ENCODE results near the gene SLC10A7. TPM values are rescaled to one million over a fixed set of nuclear protein-coding genes. Genes with fewer than 3 reads are reported as not detected.

SLC10A7 gene
- total and polyA plus RNA-seq, 10 donors = 1.8 to 33.2 (median 18.4) TPM

GRCh38 chr4:146482788-146483187 is 39.0 kb downstream of the SLC10A7 start:
- 91 to 100% (median 93%) methylated on average over 1 of the region's 1 CpG for WGBS, 5 donors
- Histone ChIP-seq H3K4me3 (no peak overlapping the region), H3K27me3 (replicated peaks in 1 of 7) (no peaks in the 10 kb centered on the region), H3K36me3 (peaks cover 0 to 35% (median 3%) of the 10 kb centered on the region in 6 donors), H3K9me3 (peaks cover 4 to 43% (median 33%) of the 10 kb centered on the region in 8 donors), H3K4me1 (no peaks in the 10 kb centered on the region), H3K27ac (no peak overlapping the region)
- intact Hi-C loops (cut with DNase I; ENCODE audit: low total_unique reads) = no loop called here
- TF ChIP-seq POLR2AphosphoS5 (IDR thresholded peaks at IDR 0.05) = no peak
- TF ChIP-seq POLR2A (IDR thresholded peaks at IDR 0.05) = no peak
- no peak for TF ChIP-seq CTCF (IDR thresholded peaks at IDR 0.05 in 8 of 11, conservative IDR thresholded peaks at IDR 0.05 in 3 of 11)
- no peak for DNase-seq

- H3K4me1 ChIP-seq = no peaks in the 10 kb centered on the region
- DNase-seq = no peak
- no peak for TF ChIP-seq POLR2A (IDR thresholded peaks at IDR 0.05)
- TF ChIP-seq CTCF (IDR thresholded peaks at IDR 0.05 in 8 of 11, conservative IDR thresholded peaks at IDR 0.05 in 3 of 11) = no peak
- no peak for TF ChIP-seq POLR2AphosphoS5 (IDR thresholded peaks at IDR 0.05)
- 93 to 100% (median 98%) methylated on average over 2 to 3 of the region's 3 CpGs for WGBS, 5 donors
- no peaks in the 10 kb centered on the region for H3K27me3 ChIP-seq (replicated peaks in 1 of 7)
- H3K4me3 ChIP-seq = no peak overlapping the region
- intact Hi-C loops (cut with DNase I; ENCODE audit: low total_unique reads) = no loop called here
- peaks cover 4 to 43% (median 33%) of the 10 kb centered on the region in 8 donors for H3K9me3 ChIP-seq
- H3K36me3 ChIP-seq = peaks cover 0 to 28% (median 3%) of the 10 kb centered on the region in 6 donors
- no peak overlapping the region for H3K27ac ChIP-seq
Observed at GRCh38 chr4:146481246-146481645, 40.5 kb downstream of the SLC10A7 start.

- 57 to 74% (median 62%) methylated on average over 3 of the region's 3 CpGs for WGBS, 5 donors
- Histone ChIP-seq H3K27me3 (replicated peaks in 1 of 7) (no peaks in the 10 kb centered on the region), H3K9me3 (peaks cover 0 to 21% (median 15%) of the 10 kb centered on the region in 8 donors), H3K4me1 (no peaks in the 10 kb centered on the region), H3K27ac (no peak overlapping the region), H3K4me3 (no peak overlapping the region), H3K36me3 (peaks cover 0 to 18% (median 0%) of the 10 kb centered on the region in 6 donors)
- intact Hi-C loops (cut with DNase I; ENCODE audit: low total_unique reads) = no loop called here
- TF ChIP-seq CTCF (IDR thresholded peaks at IDR 0.05 in 8 of 11, conservative IDR thresholded peaks at IDR 0.05 in 3 of 11) = no peak
- TF ChIP-seq POLR2AphosphoS5 (IDR thresholded peaks at IDR 0.05) = no peak
- TF ChIP-seq POLR2A (IDR thresholded peaks at IDR 0.05) = no peak
- DNase-seq = no peak
Observed at GRCh38 chr4:146478009-146478408, 43.7 kb downstream of the SLC10A7 start.

- intact Hi-C loops (cut with DNase I; ENCODE audit: low total_unique reads) = no loop called here
Observed at GRCh38 chr4:146477054-146477453, 44.7 kb downstream of the SLC10A7 start.

More at GRCh38 chr4:146477054-146477453, 44.7 kb downstream of the SLC10A7 start:
- Histone ChIP-seq H3K27ac (no peak overlapping the region), H3K9me3 (peaks cover 0 to 12% (median 6%) of the 10 kb centered on the region in 8 donors), H3K36me3 (peaks cover 0 to 10% (median 0%) of the 10 kb centered on the region in 6 donors), H3K4me3 (no peak overlapping the region), H3K27me3 (replicated peaks in 1 of 7) (no peaks in the 10 kb centered on the region), H3K4me1 (no peaks in the 10 kb centered on the region)
- TF ChIP-seq POLR2A (IDR thresholded peaks at IDR 0.05) (no peak), POLR2AphosphoS5 (IDR thresholded peaks at IDR 0.05) (no peak), CTCF (IDR thresholded peaks at IDR 0.05 in 8 of 11, conservative IDR thresholded peaks at IDR 0.05 in 3 of 11) (no peak)
- no peak for DNase-seq
- WGBS, 5 donors = 90 to 95% (median 94%) methylated on average over 2 of the region's 2 CpGs
